HepG2 (cell line): ENCODE data around the gene ZNF556. TPM values are rescaled to one million over a fixed set of nuclear protein-coding genes. Genes with fewer than 3 reads are reported as not detected.

ENCODE experiments used
- CHCHD3 ChIP-seq: sonication (generic); formaldehyde crosslinking; IDR thresholded peaks from 2 replicates; pipeline ENCODE4 v1.8.0; 2022; ENCODE audit warnings: mild to moderate bottlenecking, missing genetic modification reagents, moderate library complexity
- DNMT1 ChIP-seq: sonication (generic); formaldehyde crosslinking; IDR thresholded peaks from 2 replicates; pipeline ENCODE4 v1.5.1; 2020; ENCODE audit warnings: mild to moderate bottlenecking, missing genetic modification reagents
- MIER2 ChIP-seq: IDR thresholded peaks from 2 replicates; pipeline ENCODE4 v1.6.1; 2016; ENCODE audit warnings: missing biosample characterization, missing genetic modification reagents
- MYC ChIP-seq: sonication (generic); formaldehyde crosslinking; IDR thresholded peaks from 2 replicates; pipeline ENCODE4 v1.9.0; 2021; ENCODE audit warnings: missing genetic modification reagents, borderline replicate concordance
- PRMT3 ChIP-seq: sonication (generic); formaldehyde crosslinking; IDR thresholded peaks from 2 replicates; pipeline ENCODE4 v1.8.1; 2022; ENCODE audit warnings: low read depth, mild to moderate bottlenecking, moderate library complexity, missing genetic modification reagents, borderline replicate concordance
- PRPF4 ChIP-seq: fragments of 200-400 bp; formaldehyde crosslinking; IDR thresholded peaks from 2 replicates; pipeline ENCODE4 v1.6.1; 2016; ENCODE audit warnings: low read length, low read depth; ENCODE audit not compliant: poor library complexity, severe bottlenecking
- RFXAP ChIP-seq: sonication (generic); formaldehyde crosslinking; IDR thresholded peaks from 2 replicates; pipeline ENCODE4 v1.4.0; 2020; ENCODE audit warnings: missing genetic modification reagents, borderline replicate concordance
- SNAI1 ChIP-seq: sonication (generic); formaldehyde crosslinking; IDR thresholded peaks from 2 replicates; pipeline ENCODE4 v1.5.0; 2020; ENCODE audit warnings: mild to moderate bottlenecking, missing genetic modification reagents, borderline replicate concordance
- ZFYVE20 ChIP-seq: sonication (generic); formaldehyde crosslinking; IDR thresholded peaks from 2 replicates; pipeline ENCODE4 v1.8.0; 2023; ENCODE audit warnings: low read depth, mild to moderate bottlenecking, moderate library complexity, missing genetic modification reagents, borderline replicate concordance
- ZNF12 ChIP-seq: sonication (generic); formaldehyde crosslinking; IDR thresholded peaks from 2 replicates; pipeline ENCODE4 v1.5.0; 2020; ENCODE audit warnings: missing genetic modification reagents
- ZNF564 ChIP-seq: sonication (generic); formaldehyde crosslinking; IDR thresholded peaks from 2 replicates; pipeline ENCODE4 v1.8.1; 2023; ENCODE audit warnings: mild to moderate bottlenecking, missing genetic modification reagents
- ZSCAN12 ChIP-seq: sonication (generic); formaldehyde crosslinking; IDR thresholded peaks from 2 replicates; pipeline ENCODE4 v1.9.0; 2021; ENCODE audit warnings: mild to moderate bottlenecking, missing genetic modification reagents
- polyA plus RNA-seq, 8 experiments: library from polyadenylated mRNA; depleted of rRNA in 3 of 8; stranded (reverse) in 7 of 8; unstranded in 1 of 8; fragments of >200 nt; fragmentation: Illumina TruSeq in 4 of 8; extraction: Trizol in 4 of 8; gene quantifications; 2 replicates each; pipeline versions ENCODE4 v1.2.1 to v1.2.3, GENCODE V29; 2011 to 2016; ENCODE audit warnings: low read depth in 4 of 8, missing spikeins in 1 of 8, mixed read lengths in 1 of 8; ENCODE audit not compliant: insufficient read depth in 1 of 8
- total RNA-seq, 5 experiments: library from RNA; depleted of rRNA; stranded (reverse); fragments of >200 nt; fragmentation: Illumina TruSeq; extraction: Trizol; gene quantifications; 2 replicates each; pipeline ENCODE4 v1.2.3, GENCODE V29; 2016; ENCODE audit warnings: low read depth in 1 of 5
- TF ChIP-seq, protein P1 (sequence below): sonication (generic); formaldehyde crosslinking; IDR thresholded peaks from 2 replicates; pipeline ENCODE4 v1.5.0; 2020; ENCODE audit warnings: mild to moderate bottlenecking, missing genetic modification reagents, borderline replicate concordance
- TF ChIP-seq, protein P2 (sequence below): sonication (generic); formaldehyde crosslinking; IDR thresholded peaks from 2 replicates; pipeline ENCODE4 v1.5.0; 2020; ENCODE audit warnings: missing genetic modification reagents
- TF ChIP-seq, protein P3 (sequence below): sonication (generic); formaldehyde crosslinking; IDR thresholded peaks from 2 replicates; pipeline ENCODE4 v1.9.0; 2021; ENCODE audit warnings: missing genetic modification reagents, mild to moderate bottlenecking, borderline replicate concordance
- TF ChIP-seq, protein P4 (sequence below): sonication (generic); formaldehyde crosslinking; IDR thresholded peaks from 2 replicates; pipeline ENCODE4 v1.5.0; 2020; ENCODE audit warnings: mild to moderate bottlenecking, missing genetic modification reagents

The ZNF556 gene
- total and polyA plus RNA-seq, 2 of the 13 experiments (the other 11 are each of a cell fraction or from before 2014, with no cell fraction given): 4.2 to 28.6 TPM

DNA sequence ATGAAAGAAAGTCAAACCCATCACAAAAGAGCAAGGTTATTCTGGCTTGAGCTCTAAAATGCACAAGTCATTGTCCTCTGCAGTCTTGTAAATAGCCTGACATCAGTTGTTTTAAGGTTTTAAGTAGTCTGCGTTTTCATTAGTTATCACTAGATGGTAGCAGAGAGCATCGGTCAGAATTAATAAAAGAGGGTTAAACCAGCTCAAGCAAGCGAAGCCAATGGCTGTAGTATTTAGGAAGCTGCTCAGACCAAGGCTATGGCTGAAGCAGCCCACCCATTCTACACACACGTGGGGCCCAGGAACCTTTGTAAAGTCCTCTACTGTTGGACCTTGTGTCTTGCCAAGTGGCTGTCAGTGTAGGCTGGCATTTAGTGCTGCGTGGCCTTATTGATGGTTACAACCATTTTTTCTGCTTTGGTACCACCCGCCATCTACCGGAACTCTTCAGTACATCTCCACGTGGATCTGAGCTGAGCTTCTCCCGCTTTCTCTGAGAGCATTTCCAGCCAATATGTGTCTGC lies 20.3 kb downstream of the ZNF556 start (continued):
- TF ChIP-seq PRMT3 (CRISPR knock-in tag) (no peak), MIER2 (CRISPR knock-in tag) (no peak), ZNF12 (CRISPR knock-in tag) (no peak), RFXAP (CRISPR knock-in tag) (no peak), ZSCAN12 (CRISPR knock-in tag) (no peak), PRPF4 (no peak), ZFYVE20 (no peak), SNAI1 (CRISPR knock-in tag) (no peak), DNMT1 (CRISPR knock-in tag) (no peak), MYC (CRISPR knock-in tag) (peak; percentile 40; the same call in 1 of the 2 replicates), ZNF564 (CRISPR knock-in tag) (no peak), CHCHD3 (CRISPR knock-in tag) (no peak)
- TF ChIP-seq, protein P1, sequence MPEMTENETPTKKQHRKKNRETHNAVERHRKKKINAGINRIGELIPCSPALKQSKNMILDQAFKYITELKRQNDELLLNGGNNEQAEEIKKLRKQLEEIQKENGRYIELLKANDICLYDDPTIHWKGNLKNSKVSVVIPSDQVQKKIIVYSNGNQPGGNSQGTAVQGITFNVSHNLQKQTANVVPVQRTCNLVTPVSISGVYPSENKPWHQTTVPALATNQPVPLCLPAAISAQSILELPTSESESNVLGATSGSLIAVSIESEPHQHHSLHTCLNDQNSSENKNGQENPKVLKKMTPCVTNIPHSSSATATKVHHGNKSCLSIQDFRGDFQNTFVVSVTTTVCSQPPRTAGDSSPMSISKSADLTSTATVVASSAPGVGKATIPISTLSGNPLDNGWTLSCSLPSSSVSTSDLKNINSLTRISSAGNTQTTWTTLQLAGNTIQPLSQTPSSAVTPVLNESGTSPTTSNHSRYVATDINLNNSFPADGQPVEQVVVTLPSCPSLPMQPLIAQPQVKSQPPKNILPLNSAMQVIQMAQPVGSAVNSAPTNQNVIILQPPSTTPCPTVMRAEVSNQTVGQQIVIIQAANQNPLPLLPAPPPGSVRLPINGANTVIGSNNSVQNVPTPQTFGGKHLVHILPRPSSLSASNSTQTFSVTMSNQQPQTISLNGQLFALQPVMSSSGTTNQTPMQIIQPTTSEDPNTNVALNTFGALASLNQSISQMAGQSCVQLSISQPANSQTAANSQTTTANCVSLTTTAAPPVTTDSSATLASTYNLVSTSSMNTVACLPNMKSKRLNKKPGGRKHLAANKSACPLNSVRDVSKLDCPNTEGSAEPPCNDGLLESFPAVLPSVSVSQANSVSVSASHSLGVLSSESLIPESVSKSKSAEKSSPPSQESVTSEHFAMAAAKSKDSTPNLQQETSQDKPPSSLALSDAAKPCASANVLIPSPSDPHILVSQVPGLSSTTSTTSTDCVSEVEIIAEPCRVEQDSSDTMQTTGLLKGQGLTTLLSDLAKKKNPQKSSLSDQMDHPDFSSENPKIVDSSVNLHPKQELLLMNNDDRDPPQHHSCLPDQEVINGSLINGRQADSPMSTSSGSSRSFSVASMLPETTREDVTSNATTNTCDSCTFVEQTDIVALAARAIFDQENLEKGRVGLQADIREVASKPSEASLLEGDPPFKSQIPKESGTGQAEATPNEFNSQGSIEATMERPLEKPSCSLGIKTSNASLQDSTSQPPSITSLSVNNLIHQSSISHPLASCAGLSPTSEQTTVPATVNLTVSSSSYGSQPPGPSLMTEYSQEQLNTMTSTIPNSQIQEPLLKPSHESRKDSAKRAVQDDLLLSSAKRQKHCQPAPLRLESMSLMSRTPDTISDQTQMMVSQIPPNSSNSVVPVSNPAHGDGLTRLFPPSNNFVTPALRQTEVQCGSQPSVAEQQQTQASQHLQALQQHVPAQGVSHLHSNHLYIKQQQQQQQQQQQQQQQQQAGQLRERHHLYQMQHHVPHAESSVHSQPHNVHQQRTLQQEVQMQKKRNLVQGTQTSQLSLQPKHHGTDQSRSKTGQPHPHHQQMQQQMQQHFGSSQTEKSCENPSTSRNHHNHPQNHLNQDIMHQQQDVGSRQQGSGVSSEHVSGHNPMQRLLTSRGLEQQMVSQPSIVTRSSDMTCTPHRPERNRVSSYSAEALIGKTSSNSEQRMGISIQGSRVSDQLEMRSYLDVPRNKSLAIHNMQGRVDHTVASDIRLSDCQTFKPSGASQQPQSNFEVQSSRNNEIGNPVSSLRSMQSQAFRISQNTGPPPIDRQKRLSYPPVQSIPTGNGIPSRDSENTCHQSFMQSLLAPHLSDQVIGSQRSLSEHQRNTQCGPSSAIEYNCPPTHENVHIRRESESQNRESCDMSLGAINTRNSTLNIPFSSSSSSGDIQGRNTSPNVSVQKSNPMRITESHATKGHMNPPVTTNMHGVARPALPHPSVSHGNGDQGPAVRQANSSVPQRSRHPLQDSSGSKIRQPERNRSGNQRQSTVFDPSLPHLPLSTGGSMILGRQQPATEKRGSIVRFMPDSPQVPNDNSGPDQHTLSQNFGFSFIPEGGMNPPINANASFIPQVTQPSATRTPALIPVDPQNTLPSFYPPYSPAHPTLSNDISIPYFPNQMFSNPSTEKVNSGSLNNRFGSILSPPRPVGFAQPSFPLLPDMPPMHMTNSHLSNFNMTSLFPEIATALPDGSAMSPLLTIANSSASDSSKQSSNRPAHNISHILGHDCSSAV (CRISPR knock-in tag): no peak
- TF ChIP-seq, protein P2, sequence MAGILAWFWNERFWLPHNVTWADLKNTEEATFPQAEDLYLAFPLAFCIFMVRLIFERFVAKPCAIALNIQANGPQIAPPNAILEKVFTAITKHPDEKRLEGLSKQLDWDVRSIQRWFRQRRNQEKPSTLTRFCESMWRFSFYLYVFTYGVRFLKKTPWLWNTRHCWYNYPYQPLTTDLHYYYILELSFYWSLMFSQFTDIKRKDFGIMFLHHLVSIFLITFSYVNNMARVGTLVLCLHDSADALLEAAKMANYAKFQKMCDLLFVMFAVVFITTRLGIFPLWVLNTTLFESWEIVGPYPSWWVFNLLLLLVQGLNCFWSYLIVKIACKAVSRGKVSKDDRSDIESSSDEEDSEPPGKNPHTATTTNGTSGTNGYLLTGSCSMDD (CRISPR knock-in tag): no peak
- TF ChIP-seq, protein P3, sequence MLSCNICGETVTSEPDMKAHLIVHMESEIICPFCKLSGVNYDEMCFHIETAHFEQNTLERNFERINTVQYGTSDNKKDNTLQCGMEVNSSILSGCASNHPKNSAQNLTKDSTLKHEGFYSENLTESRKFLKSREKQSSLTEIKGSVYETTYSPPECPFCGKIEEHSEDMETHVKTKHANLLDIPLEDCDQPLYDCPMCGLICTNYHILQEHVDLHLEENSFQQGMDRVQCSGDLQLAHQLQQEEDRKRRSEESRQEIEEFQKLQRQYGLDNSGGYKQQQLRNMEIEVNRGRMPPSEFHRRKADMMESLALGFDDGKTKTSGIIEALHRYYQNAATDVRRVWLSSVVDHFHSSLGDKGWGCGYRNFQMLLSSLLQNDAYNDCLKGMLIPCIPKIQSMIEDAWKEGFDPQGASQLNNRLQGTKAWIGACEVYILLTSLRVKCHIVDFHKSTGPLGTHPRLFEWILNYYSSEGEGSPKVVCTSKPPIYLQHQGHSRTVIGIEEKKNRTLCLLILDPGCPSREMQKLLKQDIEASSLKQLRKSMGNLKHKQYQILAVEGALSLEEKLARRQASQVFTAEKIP (CRISPR knock-in tag): no peak
- TF ChIP-seq, protein P4, sequence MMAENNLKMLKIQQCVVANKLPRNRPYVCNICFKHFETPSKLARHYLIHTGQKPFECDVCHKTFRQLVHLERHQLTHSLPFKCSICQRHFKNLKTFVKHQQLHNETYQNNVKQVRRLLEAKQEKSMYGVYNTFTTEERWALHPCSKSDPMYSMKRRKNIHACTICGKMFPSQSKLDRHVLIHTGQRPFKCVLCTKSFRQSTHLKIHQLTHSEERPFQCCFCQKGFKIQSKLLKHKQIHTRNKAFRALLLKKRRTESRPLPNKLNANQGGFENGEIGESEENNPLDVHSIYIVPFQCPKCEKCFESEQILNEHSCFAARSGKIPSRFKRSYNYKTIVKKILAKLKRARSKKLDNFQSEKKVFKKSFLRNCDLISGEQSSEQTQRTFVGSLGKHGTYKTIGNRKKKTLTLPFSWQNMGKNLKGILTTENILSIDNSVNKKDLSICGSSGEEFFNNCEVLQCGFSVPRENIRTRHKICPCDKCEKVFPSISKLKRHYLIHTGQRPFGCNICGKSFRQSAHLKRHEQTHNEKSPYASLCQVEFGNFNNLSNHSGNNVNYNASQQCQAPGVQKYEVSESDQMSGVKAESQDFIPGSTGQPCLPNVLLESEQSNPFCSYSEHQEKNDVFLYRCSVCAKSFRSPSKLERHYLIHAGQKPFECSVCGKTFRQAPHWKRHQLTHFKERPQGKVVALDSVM (CRISPR knock-in tag): no peak
